ENCODE results near the gene MX1.

The MX1 gene

GRCh38 chr21:41432562-41433460 is 6.8 kb downstream of the MX1 start:
- DNase-seq (no peak), ATAC-seq (no peak)
- Mint-ChIP-seq H3K36me3 (ENCODE audit: low read depth) (peaks cover 66% of the 10 kb centered on the region), H3K4me3 (no peak overlapping the region), H3K4me1 (peaks cover 18% of the 10 kb centered on the region), H3K27me3 (no peaks in the 10 kb centered on the region), H3K27ac (no peak overlapping the region), H3K9me3 (peaks cover 12% of the 10 kb centered on the region)

DNA sequence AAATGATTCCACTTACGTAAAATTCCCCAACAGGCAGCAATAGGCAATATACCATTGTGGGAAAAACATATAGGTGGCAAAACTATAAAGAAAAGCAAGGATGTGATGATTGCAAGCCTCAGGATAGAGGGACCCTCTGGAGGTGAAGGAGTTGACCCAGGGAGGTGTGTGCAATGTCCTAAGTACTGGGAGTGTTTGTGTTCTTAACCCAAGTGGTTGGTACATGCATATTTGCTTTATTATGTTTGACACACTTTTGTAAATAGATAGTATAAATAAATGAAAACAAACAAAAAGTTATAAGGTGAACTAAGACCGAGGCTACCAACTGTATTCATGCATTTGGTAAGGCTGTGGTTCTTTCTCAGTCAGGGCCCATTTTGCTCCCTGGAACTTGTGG is 7.5 kb downstream of the MX1 start:
- ATAC-seq = no peak
- H3K9me3 Mint-ChIP-seq = peaks cover 12% of the 10 kb centered on the region
- H3K4me1 Mint-ChIP-seq = peaks cover 13% of the 10 kb centered on the region
- no peaks in the 10 kb centered on the region for H3K27me3 Mint-ChIP-seq
- no peak overlapping the region for H3K4me3 Mint-ChIP-seq
- no peak for DNase-seq
- peaks cover 69% of the 10 kb centered on the region for H3K36me3 Mint-ChIP-seq (ENCODE audit: low read depth)
- no peak overlapping the region for H3K27ac Mint-ChIP-seq

DNA sequence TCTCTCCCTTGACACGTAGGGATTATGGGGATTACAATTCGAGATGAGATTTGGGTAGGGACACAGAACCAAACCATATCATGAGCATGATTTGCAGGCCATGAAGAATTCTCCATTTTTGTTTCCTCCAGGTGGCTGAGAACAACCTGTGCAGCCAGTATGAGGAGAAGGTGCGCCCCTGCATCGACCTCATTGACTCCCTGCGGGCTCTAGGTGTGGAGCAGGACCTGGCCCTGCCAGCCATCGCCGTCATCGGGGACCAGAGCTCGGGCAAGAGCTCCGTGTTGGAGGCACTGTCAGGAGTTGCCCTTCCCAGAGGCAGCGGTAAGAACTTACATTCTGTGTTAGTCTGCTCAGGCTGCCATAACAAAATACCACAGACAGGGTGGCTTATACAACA is 9.7 kb downstream of the MX1 start:
- DNase-seq = no peak
- Mint-ChIP-seq H3K27ac (no peak overlapping the region), H3K4me3 (no peak overlapping the region), H3K4me1 (peaks cover 7% of the 10 kb centered on the region), H3K36me3 (ENCODE audit: low read depth) (peaks cover 74% of the 10 kb centered on the region), H3K9me3 (peaks cover 12% of the 10 kb centered on the region), H3K27me3 (no peaks in the 10 kb centered on the region)
- ATAC-seq = no peak

- H3K27ac Mint-ChIP-seq = peak overlapping the region; percentile 0
- peaks cover 2% of the 10 kb centered on the region for H3K4me1 Mint-ChIP-seq
- ATAC-seq (no peak), DNase-seq (no peak)
- H3K4me3 Mint-ChIP-seq = no peak overlapping the region
- peaks cover 12% of the 10 kb centered on the region for H3K9me3 Mint-ChIP-seq
- peaks cover 74% of the 10 kb centered on the region for H3K36me3 Mint-ChIP-seq (ENCODE audit: low read depth)
- H3K27me3 Mint-ChIP-seq = no peaks in the 10 kb centered on the region
These were observed 11.7 kb downstream of the MX1 start for GRCh38 chr21:41437729-41438128.

DNA sequence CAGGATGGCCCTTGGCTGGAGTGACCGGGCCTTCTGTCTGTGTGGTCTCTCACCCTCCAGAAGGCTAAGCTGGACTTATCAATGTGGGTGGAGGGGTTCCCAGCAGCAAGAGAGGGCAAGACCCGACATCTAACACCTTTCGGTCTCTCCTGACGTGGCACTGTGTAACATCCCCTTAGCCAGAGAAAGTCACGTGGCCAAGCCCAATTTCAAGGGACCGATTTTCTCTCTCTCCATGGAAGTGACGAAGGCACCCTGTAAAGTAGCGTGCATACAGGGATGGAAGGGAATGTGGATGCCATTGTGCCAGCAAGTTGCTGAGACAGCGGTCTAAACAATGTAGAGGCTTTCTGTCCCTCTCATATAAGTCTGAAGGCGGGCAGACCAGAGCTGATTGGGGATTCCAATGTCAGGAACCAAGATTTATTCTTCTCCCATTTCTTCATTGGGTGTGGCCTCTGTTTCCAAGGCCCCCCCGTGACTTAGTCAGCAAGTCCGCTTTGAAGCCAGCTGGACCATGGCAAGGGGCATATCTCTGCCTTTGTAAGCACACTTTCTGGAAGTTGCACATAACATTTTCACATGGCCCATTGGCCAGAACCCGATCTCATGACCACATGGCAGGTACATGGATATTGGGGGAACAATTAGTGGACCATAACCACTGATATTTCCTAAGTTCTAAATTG is 12.5 kb downstream of the MX1 start:
- Mint-ChIP-seq H3K4me3 (no peak overlapping the region), H3K27ac (no peak overlapping the region), H3K4me1 (no peaks in the 10 kb centered on the region), H3K9me3 (peaks cover 12% of the 10 kb centered on the region), H3K27me3 (no peaks in the 10 kb centered on the region), H3K36me3 (ENCODE audit: low read depth) (peaks cover 73% of the 10 kb centered on the region)
- no peak for ATAC-seq
- DNase-seq = no peak

DNA sequence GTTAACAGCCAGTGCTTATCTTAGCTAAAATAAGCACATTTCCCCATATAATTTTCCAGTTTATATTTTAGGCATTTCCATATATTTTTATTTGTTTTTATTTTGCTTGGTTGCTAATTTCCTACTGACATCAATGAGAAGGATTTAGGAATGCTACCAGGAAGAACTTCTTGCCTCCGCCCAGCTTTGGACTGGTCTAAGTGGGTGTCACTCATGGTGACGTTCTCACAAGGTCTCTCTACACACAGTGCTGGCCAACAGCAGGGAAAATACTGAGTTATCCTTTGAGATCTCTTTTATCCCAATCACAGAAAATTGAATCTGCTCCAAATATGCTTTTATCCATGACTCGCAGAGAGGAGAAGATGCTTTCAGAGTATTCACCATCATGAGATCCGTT is 13.2 kb downstream of the MX1 start:
- DNase-seq (no peak), ATAC-seq (no peak)
- Mint-ChIP-seq H3K27me3 (no peaks in the 10 kb centered on the region), H3K27ac (no peak overlapping the region), H3K36me3 (ENCODE audit: low read depth) (peaks cover 66% of the 10 kb centered on the region), H3K4me1 (no peaks in the 10 kb centered on the region), H3K4me3 (no peak overlapping the region), H3K9me3 (peaks cover 11% of the 10 kb centered on the region)

GRCh38 chr21:41441546-41441945 is 15.5 kb downstream of the MX1 start:
- Mint-ChIP-seq H3K9me3 (no peaks in the 10 kb centered on the region), H3K27ac (no peak overlapping the region), H3K4me3 (no peak overlapping the region), H3K4me1 (no peaks in the 10 kb centered on the region), H3K27me3 (no peaks in the 10 kb centered on the region), H3K36me3 (ENCODE audit: low read depth) (peaks cover 56% of the 10 kb centered on the region)
- DNase-seq = no peak
- no peak for ATAC-seq

DNA sequence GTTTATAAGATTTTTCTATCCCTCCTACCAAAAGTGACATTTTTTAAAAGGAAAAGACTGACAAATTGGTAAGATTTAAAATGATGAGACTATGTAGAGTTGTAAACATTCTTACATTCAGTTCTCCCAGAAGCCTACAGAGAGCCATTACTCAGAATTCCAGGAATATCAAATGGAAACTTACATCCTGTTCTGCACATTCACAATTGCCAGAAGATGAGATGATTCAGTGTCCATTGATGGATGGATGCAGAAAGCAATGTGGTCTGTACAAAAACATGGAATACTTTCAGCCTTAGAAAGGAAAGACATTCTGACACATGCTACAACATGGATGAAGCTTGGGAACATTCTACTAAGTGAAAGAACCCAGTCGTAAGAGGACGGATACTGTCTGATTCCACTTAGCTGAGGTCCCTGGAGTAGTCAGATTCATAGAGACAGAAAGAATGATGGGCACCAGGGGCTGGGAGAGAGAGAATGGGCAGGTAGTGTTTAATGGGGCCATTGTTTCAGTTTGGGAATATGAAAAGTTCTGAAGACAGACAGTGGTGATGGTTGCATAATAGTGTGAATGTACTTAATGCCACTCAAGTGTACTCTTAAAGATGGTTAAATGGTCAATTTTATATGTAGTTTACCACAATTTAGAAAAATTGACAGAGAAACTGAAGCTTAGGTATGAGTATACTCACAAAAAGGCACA is 16.6 kb downstream of the MX1 start:
- ATAC-seq (no peak), DNase-seq (no peak)
- H3K4me1 Mint-ChIP-seq = no peaks in the 10 kb centered on the region
- H3K4me3 Mint-ChIP-seq = no peak overlapping the region
- H3K27ac Mint-ChIP-seq = peak overlapping the region; percentile 44
- peaks cover 57% of the 10 kb centered on the region for H3K36me3 Mint-ChIP-seq (ENCODE audit: low read depth)
- H3K9me3 Mint-ChIP-seq = no peaks in the 10 kb centered on the region
- no peaks in the 10 kb centered on the region for H3K27me3 Mint-ChIP-seq

GRCh38 chr21:41443562-41443961 is 17.5 kb downstream of the MX1 start:
- no peak for ATAC-seq
- Mint-ChIP-seq H3K4me3 (no peak overlapping the region), H3K9me3 (no peaks in the 10 kb centered on the region), H3K36me3 (ENCODE audit: low read depth) (peaks cover 54% of the 10 kb centered on the region), H3K27ac (no peak overlapping the region), H3K4me1 (no peaks in the 10 kb centered on the region), H3K27me3 (no peaks in the 10 kb centered on the region)
- no peak for DNase-seq

- no peaks in the 10 kb centered on the region for H3K4me1 Mint-ChIP-seq
- peak overlapping the region; percentile 18 for H3K27ac Mint-ChIP-seq
- H3K4me3 Mint-ChIP-seq = no peak overlapping the region
- H3K27me3 Mint-ChIP-seq = no peaks in the 10 kb centered on the region
- DNase-seq (no peak), ATAC-seq (no peak)
- no peaks in the 10 kb centered on the region for H3K9me3 Mint-ChIP-seq
- H3K36me3 Mint-ChIP-seq (ENCODE audit: low read depth) = peaks cover 54% of the 10 kb centered on the region
These were observed 18.8 kb downstream of the MX1 start for GRCh38 chr21:41444703-41445464.

GRCh38 chr21:41445465-41445862 is 19.4 kb downstream of the MX1 start:
- ATAC-seq (no peak), DNase-seq (no peak)
- H3K4me1 Mint-ChIP-seq = no peaks in the 10 kb centered on the region
- no peaks in the 10 kb centered on the region for H3K27me3 Mint-ChIP-seq
- H3K27ac Mint-ChIP-seq = peak overlapping the region; percentile 39
- peaks cover 55% of the 10 kb centered on the region for H3K36me3 Mint-ChIP-seq (ENCODE audit: low read depth)
- no peaks in the 10 kb centered on the region for H3K9me3 Mint-ChIP-seq
- no peak overlapping the region for H3K4me3 Mint-ChIP-seq

DNA sequence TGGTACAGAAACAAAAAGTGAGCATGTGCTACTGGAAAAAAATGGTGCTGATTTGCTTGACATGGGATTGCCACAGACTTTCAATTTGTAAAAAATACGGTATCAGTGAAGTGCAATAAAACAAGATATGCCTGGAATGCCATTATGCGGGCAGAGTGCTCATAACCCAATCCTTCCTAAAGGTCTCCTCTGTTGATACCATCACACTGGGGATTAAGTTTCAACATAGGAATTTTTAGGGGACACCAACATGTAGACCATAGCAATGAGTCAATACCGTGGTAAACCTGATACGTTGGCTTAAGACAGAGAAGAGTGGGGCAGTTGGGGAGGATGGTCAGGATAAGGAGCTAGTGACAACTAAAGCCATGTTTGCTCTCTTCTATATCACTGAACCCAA is 20.5 kb downstream of the MX1 start:
- H3K36me3 Mint-ChIP-seq (ENCODE audit: low read depth) = peaks cover 51% of the 10 kb centered on the region
- H3K27me3 Mint-ChIP-seq = no peaks in the 10 kb centered on the region
- DNase-seq (no peak), ATAC-seq (no peak)
- H3K27ac Mint-ChIP-seq = no peak overlapping the region
- H3K4me3 Mint-ChIP-seq = no peak overlapping the region
- H3K9me3 Mint-ChIP-seq = no peaks in the 10 kb centered on the region
- H3K4me1 Mint-ChIP-seq = no peaks in the 10 kb centered on the region

- no peak for DNase-seq
- H3K4me1 Mint-ChIP-seq = no peaks in the 10 kb centered on the region
- H3K9me3 Mint-ChIP-seq = no peaks in the 10 kb centered on the region
- no peak overlapping the region for H3K4me3 Mint-ChIP-seq
- H3K27me3 Mint-ChIP-seq = no peaks in the 10 kb centered on the region
- ATAC-seq = no peak
- H3K36me3 Mint-ChIP-seq (ENCODE audit: low read depth) = peaks cover 45% of the 10 kb centered on the region
- H3K27ac Mint-ChIP-seq = no peak overlapping the region
These were observed 21.3 kb downstream of the MX1 start for GRCh38 chr21:41447356-41447755.

DNA sequence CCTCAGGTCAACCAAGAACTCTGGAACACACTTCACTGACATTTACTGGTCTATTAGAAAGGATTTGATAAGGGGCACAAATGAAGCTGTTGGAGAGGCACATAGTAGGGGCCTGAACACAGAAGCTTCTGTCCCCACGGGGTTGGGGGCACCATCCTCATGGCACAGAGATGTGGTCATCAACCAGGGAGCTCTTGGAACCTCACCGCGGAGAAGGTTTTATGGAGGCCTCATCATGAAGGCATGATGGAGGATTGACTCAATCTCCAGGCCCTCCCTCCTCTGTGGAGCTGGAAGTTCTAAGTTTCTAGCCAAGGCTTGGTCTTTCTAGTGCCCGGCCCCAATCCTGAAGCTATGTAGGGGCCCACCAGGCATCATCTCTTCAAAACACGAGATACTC is 23.6 kb downstream of the MX1 start:
- Mint-ChIP-seq H3K4me3 (no peak overlapping the region), H3K36me3 (ENCODE audit: low read depth) (peaks cover 39% of the 10 kb centered on the region), H3K9me3 (no peaks in the 10 kb centered on the region), H3K4me1 (no peaks in the 10 kb centered on the region), H3K27me3 (no peaks in the 10 kb centered on the region), H3K27ac (no peak overlapping the region)
- ATAC-seq = no peak
- DNase-seq = no peak

All from activated naive CD8-positive, alpha-beta T cell treated with anti-CD3 and anti-CD28 coated beads, Interleukin-2, amount 50 U/mL, for 24 hours (primary cell).